SK-N-MC (cell line): ENCODE measurements around the gene TMEM185A.

Experiments used
- DNase-seq: peaks from one replicate; pipeline ENCODE4 v3.0.0-alpha.2; 2011; ENCODE audit warnings: low read depth, low spot score
- H3K27ac ChIP-seq: fragments of 200-600 bp; sonication (generic); 2 replicates; pipeline ENCODE4 v1.5.1; 2016; ENCODE audit warnings: mixed run types
- H3K36me3 ChIP-seq: fragments of 200-600 bp; sonication (generic); 2 replicates; pipeline ENCODE4 v1.6.1; 2017; ENCODE audit warnings: antibody characterized with exemption, low read length, mixed read lengths; ENCODE audit not compliant: insufficient read depth
- H3K4me3 ChIP-seq: fragments of 200-600 bp; sonication (generic); 2 replicates; pipeline ENCODE4 v1.5.1; 2016
- H3K9ac ChIP-seq: fragments of 200-600 bp; sonication (generic); 2 replicates; pipeline ENCODE4 v1.8.0; 2017; ENCODE audit warnings: mixed run types, mixed read lengths; ENCODE audit not compliant: insufficient read length
- H3K9me3 ChIP-seq: fragments of 200-600 bp; sonication (generic); 2 replicates; pipeline ENCODE4 v1.6.1; 2017; ENCODE audit warnings: low read depth, mild to moderate bottlenecking, antibody characterized with exemption, low read length, moderate library complexity, mixed read lengths
- EZH2 ChIP-seq: fragments of 200-600 bp; sonication (generic); IDR thresholded peaks from one replicate; pipeline ENCODE4 v1.6.1; 2017; ENCODE audit warnings: antibody characterized with exemption
- FOXP2 ChIP-seq: optimal IDR thresholded peaks from 2 replicates; pipeline ENCODE3; 2011; ENCODE audit warnings: mild to moderate bottlenecking, moderate library complexity; ENCODE audit not compliant: insufficient read depth; ENCODE audit errors: extremely low read length, control extremely low read depth
- POLR2AphosphoS5 ChIP-seq: IDR thresholded peaks from 2 replicates; pipeline ENCODE4 v1.6.1; 2012; ENCODE audit warnings: mild to moderate bottlenecking, low read depth, low read length, borderline replicate concordance

Gene TMEM185A

DNA sequence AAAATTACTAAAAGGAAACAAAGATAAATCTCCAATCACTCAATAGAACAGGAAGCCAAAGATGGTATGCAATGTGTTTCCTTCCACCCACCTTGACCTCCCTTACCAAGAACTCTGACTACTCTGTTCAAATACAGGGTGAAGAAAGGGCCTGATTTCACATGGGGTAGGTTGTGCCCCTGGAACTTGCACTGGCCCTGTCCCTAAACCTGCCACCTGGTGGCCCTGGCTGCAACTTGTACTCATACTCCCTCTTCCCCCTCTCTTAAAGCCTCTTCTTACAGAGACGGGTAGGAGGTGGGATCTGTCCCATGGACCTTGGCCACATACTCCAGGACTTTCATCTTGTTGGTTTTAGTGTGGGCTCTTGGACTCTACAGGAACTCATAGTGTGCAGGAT, 17.3 kb upstream of the TMEM185A start:
- TF ChIP-seq POLR2AphosphoS5 (no peak), FOXP2 (no peak), EZH2 (no peak)
- DNase-seq = no peak
- Histone ChIP-seq H3K4me3 (no peak overlapping the region), H3K9me3 (no peaks in the 10 kb centered on the region), H3K27ac (no peak overlapping the region), H3K36me3 (no peaks in the 10 kb centered on the region), H3K9ac (no peak overlapping the region)

GRCh38 chrX:149647505-149647904, 15.9 kb upstream of the TMEM185A start:
- Histone ChIP-seq H3K36me3 (no peaks in the 10 kb centered on the region), H3K9me3 (no peaks in the 10 kb centered on the region), H3K9ac (no peak overlapping the region), H3K4me3 (no peak overlapping the region), H3K27ac (no peak overlapping the region)
- no peak for TF ChIP-seq EZH2
- no peak for TF ChIP-seq POLR2AphosphoS5
- TF ChIP-seq FOXP2 = no peak
- DNase-seq = no peak

DNA sequence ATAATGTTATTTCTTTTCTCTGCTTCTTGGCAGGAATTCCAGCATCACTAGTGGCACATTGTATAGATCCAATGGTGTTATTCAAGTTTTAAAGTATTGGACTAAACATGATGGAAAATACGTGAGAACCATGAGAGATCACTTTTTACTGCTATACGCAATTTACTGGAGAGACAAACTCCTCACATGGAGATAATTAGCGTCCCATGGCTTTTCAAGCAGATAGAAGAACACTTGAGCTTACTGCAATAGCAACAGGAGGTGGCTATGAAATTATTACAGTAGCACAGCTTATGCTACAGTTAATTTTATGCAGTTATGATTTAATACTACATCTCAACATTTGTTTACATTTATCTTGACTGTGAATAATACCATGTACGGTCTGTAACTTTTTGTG, 11.9 kb upstream of the TMEM185A start:
- H3K27ac ChIP-seq = no peak overlapping the region
- H3K36me3 ChIP-seq = no peaks in the 10 kb centered on the region
- no peak for DNase-seq
- no peak overlapping the region for H3K9ac ChIP-seq
- TF ChIP-seq POLR2AphosphoS5 (no peak), FOXP2 (no peak), EZH2 (no peak)
- H3K4me3 ChIP-seq = no peak overlapping the region
- no peaks in the 10 kb centered on the region for H3K9me3 ChIP-seq

DNA sequence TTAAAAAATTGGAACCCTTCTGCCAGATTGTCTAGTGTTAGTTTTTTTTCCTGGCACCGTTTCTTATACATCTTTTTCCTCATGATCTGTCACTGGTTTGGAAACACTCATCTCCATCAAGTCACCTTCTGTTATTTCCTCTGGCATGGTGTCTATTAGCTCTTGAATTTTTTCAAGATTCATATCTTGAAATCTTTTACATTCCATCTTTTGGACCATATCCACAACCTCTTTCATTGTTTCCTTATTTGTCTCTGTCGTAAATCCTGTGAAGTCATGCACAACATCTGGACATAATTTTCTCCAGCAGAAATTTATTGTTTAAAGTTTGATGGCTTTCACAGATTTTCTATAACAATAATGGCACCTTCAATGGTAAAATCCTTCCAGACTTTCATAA, 10.2 kb upstream of the TMEM185A start:
- no peaks in the 10 kb centered on the region for H3K36me3 ChIP-seq
- no peak overlapping the region for H3K27ac ChIP-seq
- TF ChIP-seq POLR2AphosphoS5 = no peak
- no peak for TF ChIP-seq FOXP2
- no peak for TF ChIP-seq EZH2
- no peak for DNase-seq
- H3K9me3 ChIP-seq = no peaks in the 10 kb centered on the region
- no peak overlapping the region for H3K9ac ChIP-seq
- H3K4me3 ChIP-seq = no peak overlapping the region

DNA sequence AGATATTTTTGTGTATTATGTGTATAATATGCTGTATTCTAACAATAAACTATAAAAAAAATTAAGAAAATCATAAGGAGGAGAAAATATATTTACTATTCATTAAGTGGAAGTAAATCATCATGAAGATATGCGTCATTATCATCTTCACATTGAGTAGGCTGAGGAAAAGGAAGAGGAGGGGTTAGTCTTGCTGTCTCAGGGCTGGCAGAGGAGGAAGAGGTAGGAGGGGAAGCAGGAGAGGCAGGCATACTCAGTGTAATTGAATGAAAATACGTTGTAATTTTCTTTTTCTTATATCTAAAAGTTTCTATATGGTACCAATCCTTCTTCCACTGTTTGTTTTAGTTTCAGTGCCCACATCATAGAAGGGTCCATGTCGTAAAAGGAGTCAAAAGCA, 9.8 kb upstream of the TMEM185A start:
- H3K9ac ChIP-seq = no peak overlapping the region
- no peaks in the 10 kb centered on the region for H3K36me3 ChIP-seq
- no peak for TF ChIP-seq POLR2AphosphoS5
- no peak for TF ChIP-seq EZH2
- TF ChIP-seq FOXP2 = no peak
- DNase-seq = no peak
- H3K27ac ChIP-seq = no peak overlapping the region
- H3K4me3 ChIP-seq = no peak overlapping the region
- no peaks in the 10 kb centered on the region for H3K9me3 ChIP-seq

DNA sequence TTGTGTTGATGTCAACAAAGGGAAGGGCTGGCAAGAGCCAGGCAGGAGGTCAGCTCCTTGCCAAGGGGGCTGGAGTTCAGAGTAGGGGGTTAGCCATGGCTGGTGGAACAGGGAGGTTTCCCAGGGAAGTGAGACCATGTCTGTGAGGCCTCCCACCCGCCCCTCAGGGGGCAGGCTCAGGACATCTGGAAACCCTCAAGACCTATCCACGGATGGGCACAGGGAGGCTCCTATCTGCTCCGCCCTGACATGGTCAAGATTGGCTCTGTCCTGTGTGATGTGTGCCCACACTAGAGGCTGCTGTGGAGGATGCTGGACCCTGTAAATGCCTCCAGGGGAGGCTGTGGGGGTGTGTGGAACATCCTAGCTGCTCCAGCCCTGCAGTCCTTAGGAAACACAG, 8.0 kb upstream of the TMEM185A start:
- DNase-seq = no peak
- Histone ChIP-seq H3K27ac (no peak overlapping the region), H3K36me3 (no peaks in the 10 kb centered on the region), H3K9ac (no peak overlapping the region), H3K4me3 (no peak overlapping the region), H3K9me3 (no peaks in the 10 kb centered on the region)
- TF ChIP-seq FOXP2 = no peak
- TF ChIP-seq EZH2 = no peak
- no peak for TF ChIP-seq POLR2AphosphoS5

GRCh38 chrX:149638860-149639259, 7.3 kb upstream of the TMEM185A start:
- H3K27ac ChIP-seq = no peak overlapping the region
- no peak overlapping the region for H3K4me3 ChIP-seq
- no peak overlapping the region for H3K9ac ChIP-seq
- TF ChIP-seq EZH2 (no peak), POLR2AphosphoS5 (no peak), FOXP2 (no peak)
- H3K36me3 ChIP-seq = no peaks in the 10 kb centered on the region
- no peak for DNase-seq
- no peaks in the 10 kb centered on the region for H3K9me3 ChIP-seq

DNA sequence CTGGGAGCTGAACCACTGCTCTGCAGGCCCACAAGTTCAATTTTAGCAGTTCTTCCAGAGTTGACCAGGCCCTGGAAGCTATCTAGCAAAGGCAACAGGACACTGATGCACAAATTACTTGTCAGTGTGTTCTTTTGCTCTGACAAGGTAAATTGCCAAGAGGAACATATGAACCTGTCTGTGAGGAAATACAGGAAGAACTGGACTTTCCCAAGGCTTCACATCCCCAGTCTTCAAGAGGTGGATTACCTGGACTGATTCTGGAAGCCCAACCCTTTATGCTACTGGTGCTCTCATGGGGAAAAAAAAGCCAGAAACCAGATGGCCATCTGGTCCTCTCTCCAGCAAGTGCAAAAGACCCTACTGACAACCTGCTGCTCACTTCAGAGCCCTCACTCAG, 1.9 kb upstream of the TMEM185A start:
- no peak overlapping the region for H3K9ac ChIP-seq
- no peaks in the 10 kb centered on the region for H3K36me3 ChIP-seq
- no peak overlapping the region for H3K4me3 ChIP-seq
- no peak for TF ChIP-seq EZH2
- no peak for TF ChIP-seq FOXP2
- no peak for TF ChIP-seq POLR2AphosphoS5
- H3K27ac ChIP-seq = no peak overlapping the region
- DNase-seq = no peak
- no peaks in the 10 kb centered on the region for H3K9me3 ChIP-seq

DNA sequence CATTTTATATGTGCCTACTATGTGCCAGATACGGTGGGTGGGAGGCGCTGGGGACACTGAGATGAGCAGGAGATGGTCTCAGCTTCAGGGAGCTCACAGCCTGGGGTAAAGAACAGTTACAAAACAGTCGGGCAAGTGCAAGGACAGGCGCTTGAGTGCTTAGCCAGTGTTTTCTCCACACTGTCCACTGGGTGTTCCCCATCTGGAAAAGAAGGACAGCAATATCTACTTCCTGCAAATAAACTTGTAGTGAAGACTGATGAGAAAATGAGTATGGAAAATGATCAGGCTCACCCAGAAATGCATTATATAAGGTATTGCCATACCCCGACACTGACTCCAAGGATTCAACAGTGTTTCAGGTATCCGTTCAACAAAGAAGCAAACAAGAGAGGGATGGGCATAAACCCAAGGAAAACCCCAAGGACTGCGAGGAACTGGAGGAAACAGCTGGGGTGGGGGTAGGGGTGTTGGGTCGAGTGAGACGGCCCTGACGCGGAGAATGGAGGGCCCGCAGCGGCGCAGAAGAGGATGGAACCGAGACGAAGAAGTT, 835 bp downstream of the TMEM185A start:
- H3K27ac ChIP-seq = no peak overlapping the region

More for the DNA sequence above, 835 bp downstream of the TMEM185A start:
- H3K36me3 ChIP-seq = no peaks in the 10 kb centered on the region
- H3K4me3 ChIP-seq = peak overlapping the region; percentile 77
- no peak for DNase-seq
- TF ChIP-seq EZH2 = no peak
- no peak for TF ChIP-seq POLR2AphosphoS5
- no peak for TF ChIP-seq FOXP2
- no peaks in the 10 kb centered on the region for H3K9me3 ChIP-seq
- peak overlapping the region; percentile 37 for H3K9ac ChIP-seq
